ENCODE measurements around the gene MYO1A.
"Not testable (repeated sequence)": the region's sequence is repeated elsewhere in the genome, so short reads cannot be mapped to it uniquely, and the experiment has no call there.

Gene MYO1A

DNA sequence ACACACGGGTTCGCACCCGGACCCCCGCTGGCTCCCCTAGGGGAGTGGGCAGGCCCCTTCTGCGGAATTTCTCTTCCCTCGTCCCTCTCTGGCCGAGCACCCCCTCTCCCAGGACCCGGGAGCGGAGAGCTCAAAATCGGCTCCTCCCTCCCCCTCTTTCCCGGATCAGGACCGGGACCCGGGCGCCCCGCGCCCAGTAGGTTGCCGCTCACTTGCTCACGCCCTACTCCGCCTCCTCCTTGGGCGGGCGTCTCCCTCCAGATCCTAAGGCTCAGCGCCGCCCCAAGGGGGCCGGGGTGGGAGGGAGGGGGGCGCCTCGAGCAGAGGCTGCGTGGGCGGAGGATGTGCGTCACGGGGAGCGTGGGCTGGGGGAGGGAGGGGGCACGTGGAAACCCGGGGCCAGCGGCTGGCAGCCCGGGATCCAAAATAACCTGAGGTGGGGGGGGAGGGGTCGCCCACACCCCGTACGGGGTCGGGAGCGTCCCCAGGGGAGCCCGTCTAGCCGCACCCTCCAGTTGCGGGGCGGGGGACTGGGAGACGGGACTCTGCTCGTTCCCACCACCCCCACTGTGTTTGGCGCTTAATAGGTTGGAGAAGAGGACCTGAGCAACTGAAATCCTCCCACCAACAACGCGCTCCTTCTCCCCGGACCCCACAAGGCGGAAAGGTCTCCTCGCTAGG, 37.2 kb upstream of the MYO1A start:
- DNase-seq, result peak; percentile 81

DNA sequence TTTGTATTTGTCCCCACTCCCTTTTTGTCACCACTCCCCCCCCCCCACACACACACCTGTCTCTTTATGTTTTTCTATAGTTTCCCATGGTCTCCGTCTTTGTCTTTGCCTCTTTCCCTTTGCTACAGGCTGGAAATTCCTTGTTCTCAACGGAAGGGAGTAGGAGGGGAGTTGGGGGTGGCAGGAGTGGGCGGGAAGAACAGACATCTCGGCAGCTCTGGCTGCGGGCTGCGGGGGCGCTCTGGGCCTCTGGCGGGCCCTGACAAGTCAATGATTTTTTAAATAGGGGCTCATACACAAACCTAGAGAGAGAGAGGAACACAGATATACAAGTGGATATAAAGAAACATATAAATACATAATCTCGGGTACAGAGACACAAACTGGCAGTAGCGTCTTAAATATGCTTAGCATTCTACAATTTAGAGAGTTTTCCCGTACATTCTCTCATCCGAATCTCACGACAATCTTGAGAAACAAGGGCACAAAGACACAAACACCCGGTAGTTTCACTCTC, 36.6 kb upstream of the MYO1A start:
- peak; percentile 79 for DNase-seq

DNA sequence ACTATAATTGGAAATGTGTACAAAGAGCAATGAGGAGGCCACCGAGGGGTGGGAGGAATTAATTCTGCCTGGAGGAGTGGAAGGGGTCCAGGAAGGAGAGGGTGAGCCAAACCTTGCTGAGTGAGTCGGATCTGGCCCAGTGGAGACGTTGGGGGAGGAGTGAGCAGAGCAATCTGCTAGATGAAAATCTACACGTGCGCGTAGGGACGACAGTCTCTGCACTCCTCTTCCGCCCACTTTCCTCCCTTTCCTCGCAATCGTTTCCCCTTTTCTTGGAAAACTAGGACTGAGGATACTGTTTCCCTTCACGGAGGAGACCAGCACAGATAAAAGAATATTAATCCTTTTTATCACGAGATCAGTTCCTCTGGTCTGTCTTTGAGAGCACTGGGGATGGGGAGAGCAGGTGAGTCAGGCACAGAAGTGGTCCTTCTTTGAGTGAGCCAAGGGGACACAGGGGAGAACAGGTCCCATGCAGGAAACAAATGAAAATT, 36.1 kb upstream of the MYO1A start:
- no peak for DNase-seq

DNA sequence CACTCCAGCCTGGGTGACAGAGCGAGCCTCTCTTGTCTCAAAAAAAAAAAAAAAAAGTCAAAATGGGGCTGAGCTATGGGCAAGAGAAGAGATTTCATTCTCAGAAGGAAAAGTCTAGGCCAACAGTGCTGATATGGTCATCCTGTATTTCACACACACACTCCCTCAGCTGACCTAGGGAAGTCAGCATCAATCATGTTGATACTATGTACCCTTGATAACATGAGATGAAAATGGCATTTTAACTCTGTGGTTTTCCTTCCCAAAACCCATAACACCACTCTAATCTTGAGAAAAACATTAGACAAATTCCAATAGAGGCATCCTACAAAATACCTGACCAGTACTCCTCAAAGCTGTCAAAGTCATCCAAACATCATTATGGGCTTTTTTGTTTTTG, 30.9 kb upstream of the MYO1A start:
- no peak for DNase-seq

DNA sequence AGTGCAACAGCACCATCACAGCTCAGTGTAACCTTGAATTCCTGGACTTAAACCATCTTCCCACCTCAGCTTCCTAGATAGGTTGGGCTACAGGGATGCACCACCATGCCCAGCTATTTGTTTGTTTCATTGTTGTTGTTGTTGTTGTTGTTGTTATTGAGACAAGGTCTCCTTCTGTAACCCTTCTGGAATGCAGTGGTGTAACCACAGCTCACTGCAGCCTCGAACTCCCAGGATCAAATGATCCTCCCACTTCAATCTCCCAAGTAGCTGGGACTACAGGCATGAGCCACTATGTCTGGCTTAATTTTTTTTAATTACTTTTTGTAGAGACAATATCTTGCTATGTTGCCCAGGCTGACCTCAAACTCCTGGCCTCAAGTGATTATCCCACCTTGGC, 29.9 kb upstream of the MYO1A start:
- DNase-seq, result no peak

DNA sequence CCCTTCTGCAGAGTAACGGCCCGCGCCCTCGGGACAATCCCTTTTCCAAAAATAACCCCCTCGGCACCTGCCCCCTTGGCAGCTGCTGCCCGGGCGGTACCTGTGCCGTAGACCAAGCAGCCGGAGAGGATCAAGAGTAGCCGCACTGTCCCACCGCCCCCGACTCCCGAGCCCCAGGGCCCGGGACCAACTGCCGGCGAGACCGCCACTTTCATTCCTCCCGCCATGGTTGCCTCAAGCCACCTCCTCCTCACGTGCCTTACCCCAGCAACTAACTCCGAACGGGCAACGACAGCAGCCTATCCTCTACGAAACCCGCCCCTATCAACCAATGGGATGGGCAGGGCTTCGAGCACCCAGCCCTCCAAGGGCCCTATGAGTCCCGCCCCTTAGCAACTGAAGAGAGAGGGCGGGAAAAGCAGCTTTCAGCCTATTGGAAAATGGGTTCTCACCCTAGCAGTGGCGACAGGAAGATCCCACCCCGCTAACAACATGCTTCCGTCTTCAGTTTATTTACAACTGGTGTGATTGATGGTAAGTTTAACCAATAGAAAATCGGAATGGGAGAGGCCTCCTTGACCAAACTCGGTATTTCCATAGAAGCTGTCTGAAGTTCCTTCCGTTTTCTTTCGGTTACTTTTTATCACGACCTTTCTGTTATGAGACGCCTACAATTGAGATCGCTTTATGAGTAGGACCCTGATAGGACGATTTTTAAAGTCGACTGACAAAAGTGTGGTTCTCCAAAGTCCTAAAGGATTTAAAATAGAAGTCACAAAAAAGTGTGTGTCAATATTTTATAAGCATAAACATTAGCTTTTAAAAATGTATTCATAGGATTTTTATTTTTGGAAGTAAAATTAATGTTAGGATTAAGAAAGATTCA, 28.8 kb upstream of the MYO1A start, which contains the start of gene NEMP1:
Gene NEMP1, minus strand, starts transcription at position 273 of the 886 bp plus-strand sequence. Its CDS starts 46 bp downstream, at position 227.
- DNase-seq, result peak; percentile 100

DNA sequence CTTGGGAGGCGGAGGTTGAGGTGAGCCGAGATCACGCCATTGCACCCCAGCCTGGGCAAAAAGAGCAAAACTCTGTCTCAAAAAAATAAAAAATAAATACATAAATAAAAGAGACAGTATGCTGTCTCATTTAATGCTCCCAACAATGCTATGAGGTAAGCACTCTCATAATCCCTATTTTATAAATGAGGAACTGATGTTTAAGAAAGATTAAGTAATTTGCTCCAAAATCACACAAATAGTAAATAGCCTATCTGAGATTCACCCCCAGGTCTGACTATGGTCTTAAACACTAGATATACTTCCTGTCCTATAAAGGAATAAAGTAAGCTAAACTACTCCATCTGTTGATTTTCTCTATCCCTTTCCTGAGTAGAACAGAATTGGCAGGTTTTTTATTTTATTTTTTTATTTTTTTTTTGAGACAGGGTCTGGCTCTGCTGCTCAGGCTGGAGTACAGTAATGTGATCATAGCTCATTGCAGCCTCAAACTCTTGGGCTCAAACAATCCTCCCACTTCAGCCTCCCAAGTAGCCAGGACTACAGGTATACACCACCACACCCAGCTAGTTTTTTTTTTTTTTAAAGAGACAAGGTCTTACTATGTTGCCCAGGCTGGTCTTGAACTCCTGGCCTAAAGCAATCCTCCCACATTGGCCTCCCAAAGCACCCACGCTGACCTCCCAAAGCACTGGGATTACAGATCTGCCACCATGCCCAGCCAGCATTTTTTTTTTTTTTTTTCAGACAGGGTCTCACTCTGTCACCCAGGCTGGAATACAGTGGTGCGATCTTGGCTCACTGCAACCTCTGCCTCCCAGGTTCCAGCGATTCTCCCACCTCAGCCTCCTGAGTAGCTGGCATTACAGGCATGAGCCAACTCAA, 23.9 kb upstream of the MYO1A start:
- not testable (repeated sequence) for DNase-seq

DNA sequence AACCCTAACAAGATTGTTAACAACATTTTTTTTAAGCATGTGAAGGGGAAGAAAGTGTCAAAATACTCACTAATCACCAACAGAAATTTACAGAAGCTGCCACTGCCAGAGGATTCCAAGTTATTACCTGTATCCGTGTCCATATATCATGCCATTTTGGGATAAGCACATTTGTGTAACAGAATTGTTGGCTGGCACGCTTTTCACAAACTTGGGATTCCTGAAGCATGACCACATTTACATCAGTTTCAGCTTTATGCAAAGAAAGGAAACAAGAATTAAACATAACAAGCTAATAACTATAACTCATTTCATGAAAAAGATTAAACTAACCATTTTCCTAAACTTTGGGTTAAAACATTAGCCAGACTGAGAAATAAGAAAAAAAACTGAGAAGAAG, 22.7 kb upstream of the MYO1A start:
- no peak for DNase-seq

DNA sequence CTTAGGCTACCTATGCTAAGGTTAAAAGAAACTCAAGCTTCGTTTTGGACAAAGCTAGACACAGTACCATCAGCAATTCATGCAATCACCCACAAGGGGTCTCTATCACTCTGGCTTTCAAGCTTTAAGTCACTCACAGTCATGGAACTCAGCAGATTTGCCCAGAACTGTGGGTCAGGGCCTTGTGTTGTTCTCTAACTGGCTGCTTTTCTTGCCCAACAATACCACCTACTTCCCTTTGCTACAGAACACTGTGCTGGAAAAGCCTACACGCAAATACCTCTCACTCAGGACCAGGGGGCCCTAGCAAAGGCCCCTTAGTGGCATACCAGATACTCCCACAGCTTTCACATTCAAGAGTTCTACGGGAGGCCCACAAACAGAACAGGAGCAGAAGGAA, 19.6 kb upstream of the MYO1A start:
- DNase-seq, result peak; percentile 68

DNA sequence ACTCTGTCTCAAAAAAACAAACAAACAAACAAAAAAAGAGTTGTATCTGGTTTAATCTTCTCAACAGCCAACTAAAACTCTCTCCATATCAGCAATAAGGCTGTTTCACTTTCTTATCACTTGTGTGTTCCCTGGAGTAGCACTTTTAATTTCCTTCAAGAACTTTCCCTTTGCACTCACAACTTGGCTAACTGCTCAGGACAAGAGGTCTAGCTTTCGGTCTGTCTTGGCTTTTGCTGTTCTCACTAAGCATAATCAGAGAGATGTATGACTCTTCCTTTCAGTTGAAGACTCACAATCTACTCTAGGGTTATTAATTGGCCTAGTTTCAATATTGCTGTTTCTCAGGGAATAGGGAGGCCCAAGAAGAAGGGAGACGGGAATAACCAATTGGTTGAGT, 16.3 kb upstream of the MYO1A start:
- DNase-seq, result no peak

DNA sequence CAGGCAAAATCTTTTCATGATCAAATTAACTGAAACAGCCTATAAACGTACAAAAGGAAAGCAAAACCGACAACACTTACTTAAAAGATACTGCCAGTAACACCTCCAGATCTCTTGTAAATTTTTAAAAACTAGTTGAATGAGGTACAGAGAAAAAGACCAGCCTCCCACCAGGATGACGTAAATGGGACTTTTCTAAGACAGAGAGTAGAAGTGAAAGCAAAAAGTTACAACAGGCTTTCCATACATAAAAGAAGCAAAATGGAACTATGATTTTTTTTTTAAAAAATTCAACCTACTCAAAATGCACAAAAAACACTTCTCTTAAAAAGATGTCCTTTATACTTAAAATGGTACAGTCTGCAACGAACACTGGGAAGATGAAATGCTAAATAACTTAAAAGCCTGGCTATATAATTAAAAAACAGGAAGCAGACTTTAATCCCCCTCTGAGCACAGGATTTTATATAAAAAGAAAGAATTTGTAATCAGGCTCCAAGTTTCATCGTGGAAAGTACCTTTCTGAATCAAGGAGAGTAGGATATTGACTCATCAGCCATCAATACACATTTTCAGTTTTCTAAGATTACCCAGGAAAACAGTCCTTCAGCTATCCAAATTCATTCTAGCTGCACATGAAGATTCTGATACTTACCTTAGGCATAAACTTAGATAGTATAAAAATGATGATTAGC, 14.2 kb upstream of the MYO1A start:
- DNase-seq, result no peak

DNA sequence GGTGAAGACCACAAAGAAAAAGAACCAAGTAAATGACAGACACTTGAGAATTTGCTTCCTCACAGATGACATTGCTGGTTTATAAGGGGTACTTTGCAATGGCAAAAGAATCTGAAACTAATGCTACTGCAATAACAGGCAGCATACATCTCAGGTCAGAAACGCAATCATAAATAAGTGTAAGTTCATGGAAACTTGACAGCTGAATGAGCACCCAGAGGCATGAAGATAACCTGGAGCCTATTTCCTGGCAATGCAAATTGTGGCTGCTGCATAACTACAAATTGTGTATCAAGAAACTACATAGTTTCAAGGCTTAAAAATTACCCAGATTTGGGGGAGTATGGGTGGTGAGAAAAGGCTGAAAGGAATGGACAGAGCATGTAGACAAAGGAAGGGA, 8.5 kb upstream of the MYO1A start:
- DNase-seq, result no peak

DNA sequence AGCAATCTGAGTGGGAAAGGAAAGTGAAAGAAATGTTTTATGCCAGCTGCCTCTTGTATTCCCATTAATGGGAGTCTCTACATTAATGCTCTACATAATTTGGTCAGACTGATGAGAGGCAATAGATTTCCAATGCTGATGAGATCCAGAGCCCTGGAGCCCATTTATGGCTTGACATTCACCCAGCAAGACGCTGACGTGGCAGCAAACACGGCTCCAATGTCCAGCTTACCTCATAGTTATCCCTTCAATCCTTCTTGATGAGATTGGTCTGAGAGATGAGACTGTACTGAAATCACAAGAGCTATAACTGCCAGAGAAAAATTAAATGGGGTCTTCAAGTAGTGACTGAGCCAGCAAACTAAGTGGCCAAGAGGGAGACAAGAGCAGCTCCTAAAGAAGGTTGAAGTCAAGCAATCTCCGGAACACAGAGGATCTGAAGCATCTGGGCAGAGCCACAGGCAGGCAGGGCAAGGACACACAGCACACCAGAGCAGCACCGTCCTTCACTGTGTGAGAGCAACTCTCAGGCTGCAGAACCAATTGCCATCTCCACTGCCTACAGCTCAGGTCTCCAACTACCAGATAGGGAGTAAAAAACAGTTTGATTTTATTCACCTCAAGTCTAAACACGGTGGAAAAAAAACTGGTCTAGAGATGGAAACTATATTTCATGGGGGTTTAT, 7.3 kb upstream of the MYO1A start:
- DNase-seq, result no peak

DNA sequence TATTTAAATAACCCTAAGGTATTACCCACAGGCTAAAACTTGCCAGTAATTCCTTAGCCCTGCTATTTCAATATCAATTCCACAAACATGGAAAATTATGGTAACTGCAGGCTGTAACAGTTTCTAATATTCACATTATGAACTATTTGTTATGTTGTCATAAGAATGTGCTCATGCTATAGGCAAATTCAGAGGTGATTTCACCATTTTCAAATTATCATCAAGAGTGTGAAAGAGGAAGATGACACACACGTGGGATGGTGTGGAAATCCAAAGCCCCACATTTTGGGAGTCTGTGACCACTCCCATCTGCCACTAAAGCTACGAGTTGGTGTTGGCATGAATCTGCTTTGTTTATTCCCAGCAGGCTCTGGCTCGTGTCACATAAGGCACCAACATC, 5.9 kb upstream of the MYO1A start:
- no peak for DNase-seq

DNA sequence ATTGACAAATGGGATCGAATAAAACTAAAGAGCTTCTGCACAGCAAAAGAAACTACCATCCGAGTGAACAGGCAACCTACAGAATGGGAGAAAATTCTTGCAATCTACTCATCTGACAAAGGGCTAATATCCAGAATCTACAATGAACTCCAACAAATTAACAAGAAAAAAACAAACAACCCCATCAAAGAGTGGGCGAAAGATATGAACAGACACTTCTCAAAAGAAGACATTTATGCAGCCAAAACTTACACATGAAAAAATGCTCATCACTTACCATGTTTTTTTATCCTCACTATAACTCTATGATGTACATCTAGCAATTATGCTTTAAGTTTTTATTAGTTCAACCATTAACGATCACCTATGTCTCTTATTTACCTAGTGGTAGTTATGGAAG, 4.0 kb upstream of the MYO1A start:
- DNase-seq, result not testable (repeated sequence)

DNA sequence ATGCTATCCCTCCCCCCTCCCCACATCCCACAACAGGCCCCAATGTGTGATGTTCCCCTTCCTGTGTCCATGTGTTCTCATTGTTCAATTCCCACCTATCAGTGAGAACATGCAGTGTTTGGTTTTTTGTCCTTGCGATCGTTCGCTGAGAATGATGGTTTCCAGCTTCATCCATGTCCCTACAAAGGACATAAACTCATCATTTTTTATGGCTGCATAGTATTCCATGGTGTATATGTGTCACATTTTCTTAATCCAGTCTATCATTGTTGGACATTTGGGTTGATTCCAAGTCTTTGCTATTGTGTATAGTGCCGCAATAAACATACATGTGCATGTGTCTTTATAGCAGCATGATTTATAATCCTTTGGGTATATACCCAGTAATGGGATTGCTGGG, 3.2 kb upstream of the MYO1A start:
- DNase-seq, result not testable (repeated sequence)

DNA sequence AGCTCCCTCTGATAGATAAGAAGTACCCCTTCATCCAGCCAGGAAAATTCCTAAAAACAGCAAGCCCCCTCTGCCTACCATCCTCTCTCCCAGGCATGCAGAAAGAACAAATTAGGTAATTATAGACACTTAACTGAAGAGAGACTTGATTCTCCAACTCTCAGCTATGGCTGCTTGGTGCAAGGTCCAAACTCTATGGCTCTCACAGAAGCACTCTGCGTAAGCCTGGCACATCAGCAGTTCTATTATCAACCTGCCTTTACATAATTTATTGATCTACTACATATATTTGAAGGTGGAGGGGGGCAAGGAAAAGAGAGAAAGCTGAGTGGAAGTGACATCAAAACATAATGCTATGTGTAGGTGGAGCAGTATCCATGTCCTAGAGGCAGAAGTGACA, 1.1 kb upstream of the MYO1A start:
- no peak for DNase-seq

DNA sequence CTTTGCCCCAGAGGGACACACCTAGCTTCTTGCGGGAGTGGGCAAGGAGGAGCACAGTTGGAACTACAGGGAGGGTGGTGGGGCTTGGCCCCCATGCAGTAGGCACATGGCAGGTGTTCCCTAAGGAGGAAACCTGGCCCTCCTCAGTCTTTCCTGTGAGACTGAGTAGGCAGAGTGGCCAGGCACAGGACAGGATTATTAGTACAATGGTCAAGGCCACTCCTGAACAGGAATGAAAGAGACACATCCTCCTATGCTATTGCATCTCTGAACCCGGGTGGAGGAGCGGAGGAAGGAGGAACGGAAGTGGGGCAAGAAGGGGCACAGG, 846 bp downstream of the MYO1A start:
- no peak for DNase-seq

DNA sequence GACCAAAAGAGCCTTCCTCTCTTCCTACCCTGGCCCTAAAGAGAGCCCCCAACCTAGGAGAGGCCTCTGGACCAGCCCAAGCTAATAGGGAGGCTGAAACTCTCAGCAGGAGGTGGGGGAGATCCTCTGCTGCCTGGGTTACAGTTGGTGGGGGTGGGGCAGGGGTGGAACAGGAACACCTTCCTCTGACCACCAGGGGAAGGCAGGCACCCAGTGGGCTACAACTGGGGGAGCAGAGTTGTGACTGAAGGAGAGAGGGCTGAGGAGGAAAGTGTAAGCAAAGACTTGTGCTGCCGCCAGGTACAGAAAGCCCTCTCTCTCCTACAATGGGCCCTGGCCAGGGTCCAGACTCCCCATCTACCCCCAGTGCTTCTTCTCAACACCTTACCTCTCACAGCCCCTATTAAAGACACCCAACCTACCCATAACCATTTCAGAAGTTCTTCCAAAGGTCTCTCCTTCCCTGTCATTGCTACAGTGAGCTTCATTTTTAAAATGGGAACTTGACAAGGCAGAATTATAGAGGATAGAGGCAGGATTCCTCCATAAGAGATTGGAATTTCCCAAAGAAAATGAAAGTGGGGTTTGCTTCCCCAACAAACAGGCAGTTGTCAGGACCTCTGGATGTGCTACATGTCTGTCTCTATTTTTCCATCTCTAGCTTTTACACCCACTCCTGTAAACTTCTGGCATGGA, 1.4 kb downstream of the MYO1A start:
- DNase-seq, result no peak

DNA sequence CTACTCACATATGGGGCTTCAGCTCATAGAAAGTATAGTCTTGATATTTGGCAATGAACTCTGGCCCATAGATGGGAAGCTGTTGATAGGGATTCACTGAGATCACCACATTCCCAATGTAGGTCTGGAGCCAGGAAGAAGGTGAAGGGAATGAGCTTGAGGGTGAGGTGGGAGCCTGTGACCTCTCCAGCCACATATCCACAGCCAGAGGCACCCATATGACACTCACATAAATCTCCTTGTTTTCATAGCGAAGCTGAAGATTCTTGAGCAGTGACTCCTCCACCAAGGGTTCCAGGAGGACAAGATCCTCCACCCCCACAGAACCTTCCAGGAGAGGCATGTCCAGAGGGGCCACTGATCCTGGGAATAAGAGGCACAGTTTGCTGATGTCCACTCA, 1.9 kb downstream of the MYO1A start:
- no peak for DNase-seq
